ENCODE results near the gene TNFRSF18. TPM values are rescaled to one million over a fixed set of nuclear protein-coding genes. Genes with fewer than 3 reads are reported as not detected.

The TNFRSF18 gene
- total and polyA plus RNA-seq, 10 of the 15 experiments (the other 5 are each of a cell fraction or from before 2014, with no cell fraction given), result 0.18 to 7.5 (median 1.5) TPM; not detected in 1

DNA sequence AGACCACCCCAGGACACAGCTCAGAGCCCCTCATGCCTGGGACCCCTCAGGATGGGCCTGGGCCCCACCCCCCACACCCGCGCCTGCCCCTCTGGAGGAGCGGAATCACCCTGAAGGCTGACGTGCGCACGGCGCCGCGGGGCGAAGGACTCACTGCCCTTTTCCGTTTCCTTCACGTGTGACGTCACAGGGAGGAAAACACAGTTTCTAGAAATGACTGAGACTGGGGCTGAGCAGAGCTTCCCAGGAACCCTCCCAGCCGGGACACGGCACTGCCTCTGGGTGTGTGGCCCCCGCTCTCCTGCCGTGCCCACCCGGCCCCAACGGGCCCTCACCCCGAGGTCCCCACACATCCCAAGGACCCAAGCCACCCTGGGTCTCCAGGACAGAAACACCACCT is 12.9 kb upstream of the TNFRSF18 start:
- no peaks in the 10 kb centered on the region for H3K27me3 ChIP-seq (replicated peaks in 1 of 2; ENCODE audit: control insufficient read depth in 2 of 2, insufficient read depth in 2 of 2, low read length in 1 of 2)
- H3K27ac ChIP-seq (ENCODE audit: control insufficient read depth, insufficient read depth), result no peak overlapping the region
- H3K79me2 ChIP-seq (ENCODE audit: control insufficient read depth, insufficient read depth, low read length), result no peaks in the 10 kb centered on the region
- H3K4me3 ChIP-seq, result no peak overlapping the region
- intact Hi-C loops (cut with micrococcal nuclease; ENCODE audit: unreplicated experiment) (no loop called here), in situ Hi-C loops (cut with MboI) (no loop called here)
- H2AFZ ChIP-seq (ENCODE audit: control insufficient read depth, low read depth, low read length), result no peak overlapping the region
- no peaks in the 10 kb centered on the region for H4K20me1 ChIP-seq (ENCODE audit: control insufficient read depth, insufficient read depth)
- SMC1A ChIA-PET (ENCODE audit: uncharacterized antibody, unreplicated experiment), result no interaction called here
- WGBS (ENCODE audit: insufficient coverage, insufficient replicate concordance, low lambda C conversion rate, missing lambda C conversion rate), result 47% methylated on average over 20 of the region's 20 CpGs
- no TSS peak for BruUV-seq (replicated peaks)
- ATAC-seq (no peak), FAIRE-seq (no peak), DNase-seq (ENCODE audit: low read depth, low spot score) (no peak)
- no peak overlapping the region for H3K4me2 ChIP-seq (ENCODE audit: control insufficient read depth, insufficient read depth)
- no peak overlapping the region for H3K9ac ChIP-seq (ENCODE audit: control insufficient read depth, insufficient read depth, low read length)
- no peak for TF ChIP-seq EGR1 (IDR thresholded peaks at IDR 0.05; ENCODE audit: borderline replicate concordance in 1 of 2, low read depth in 2 of 2, low read length in 2 of 2)
- no peak for TF ChIP-seq RAD21 (IDR thresholded peaks at IDR 0.05; ENCODE audit: insufficient read depth, low read depth, low read length)
- TF ChIP-seq CREB1 (IDR thresholded peaks at IDR 0.05; ENCODE audit: low read depth), result no peak
- TF ChIP-seq ZBTB4 (CRISPR knock-in tag; IDR thresholded peaks at IDR 0.05), result no peak
- no peak for TF ChIP-seq PRDM15 (CRISPR knock-in tag; IDR thresholded peaks at IDR 0.05)
- no peak for TF ChIP-seq TCF7 (IDR thresholded peaks at IDR 0.05; ENCODE audit: borderline replicate concordance)
- TF ChIP-seq CBX5 (IDR thresholded peaks at IDR 0.05; ENCODE audit: low read depth), result no peak
- TF ChIP-seq MTA3 (IDR thresholded peaks at IDR 0.05; ENCODE audit: borderline replicate concordance, low read length), result no peak
- TF ChIP-seq, protein P1, sequence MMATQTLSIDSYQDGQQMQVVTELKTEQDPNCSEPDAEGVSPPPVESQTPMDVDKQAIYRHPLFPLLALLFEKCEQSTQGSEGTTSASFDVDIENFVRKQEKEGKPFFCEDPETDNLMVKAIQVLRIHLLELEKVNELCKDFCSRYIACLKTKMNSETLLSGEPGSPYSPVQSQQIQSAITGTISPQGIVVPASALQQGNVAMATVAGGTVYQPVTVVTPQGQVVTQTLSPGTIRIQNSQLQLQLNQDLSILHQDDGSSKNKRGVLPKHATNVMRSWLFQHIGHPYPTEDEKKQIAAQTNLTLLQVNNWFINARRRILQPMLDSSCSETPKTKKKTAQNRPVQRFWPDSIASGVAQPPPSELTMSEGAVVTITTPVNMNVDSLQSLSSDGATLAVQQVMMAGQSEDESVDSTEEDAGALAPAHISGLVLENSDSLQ (IDR thresholded peaks at IDR 0.05), result no peak
- no peak for TF ChIP-seq ETV6 (conservative IDR thresholded peaks at IDR 0.05 in 1 of 2, IDR thresholded peaks at IDR 0.05 in 1 of 2; ENCODE audit: borderline replicate concordance in 1 of 2, low read depth in 1 of 2)
- no peak for TF ChIP-seq TBL1XR1 (IDR thresholded peaks at IDR 0.05; ENCODE audit: low read depth, low read length)
- TF ChIP-seq FOXM1 (IDR thresholded peaks at IDR 0.05; ENCODE audit: low read depth, low read length), result no peak
- no peak for TF ChIP-seq SMARCA5 (IDR thresholded peaks at IDR 0.05)
- no peak for TF ChIP-seq ZNF207 (IDR thresholded peaks at IDR 0.05; ENCODE audit: borderline replicate concordance)
- peaks cover 6 to 39% of the 10 kb centered on the region in 2 experiments for H3K36me3 ChIP-seq (ENCODE audit: control insufficient read depth in 2 of 2, insufficient read depth in 2 of 2, low read length in 1 of 2)
- CTCF ChIA-PET, result no interaction called here
- H3K4me1 ChIP-seq (ENCODE audit: control insufficient read depth, insufficient read depth, low read length), result peaks cover 13% of the 10 kb centered on the region
- H3K9me3 ChIP-seq (replicated peaks; ENCODE audit: control insufficient read depth, insufficient read depth, low read length), result no peaks in the 10 kb centered on the region; the same call in 2 of the 3 replicates
- POLR2A ChIA-PET, result interaction anchor here (0.8 kb wide), 1 partner anchor 12 kb away, joined by 3 read pairs; no protein-coding TSS in a partner anchor
- RAD21 ChIA-PET (ENCODE audit: unreplicated experiment), result no interaction called here
